RWPE2 (cell line): ENCODE results near the gene FLT3LG.

Experiments used
- ATAC-seq: fragments of 200-7000 bp; cut with Tn5 transposase; 3 replicates; pipeline ENCODE4 v1.9.1; 2021; ENCODE audit warnings: low read depth
- DNase-seq: peaks from one replicate; pipeline ENCODE4 v3.0.0-alpha.2; 2020; ENCODE audit warnings: low spot score
- H3K27ac ChIP-seq: fragments of 450-650 bp; 2 replicates; pipeline ENCODE4 v1.5.1; 2017; ENCODE audit warnings: mild to moderate bottlenecking; ENCODE audit not compliant: poor library complexity, severe bottlenecking
- H3K27me3 ChIP-seq: fragments of 250-450 bp; sonication (Bioruptor Pico); 2 replicates; pipeline ENCODE4 v1.5.1; 2021; ENCODE audit warnings: mild to moderate bottlenecking, moderate library complexity; ENCODE audit not compliant: insufficient read depth, poor library complexity, severe bottlenecking
- H3K36me3 ChIP-seq: fragments of 250-450 bp; sonication (Bioruptor Pico); 2 replicates; pipeline ENCODE4 v1.5.1; 2020; ENCODE audit warnings: low read depth, mild to moderate bottlenecking, moderate library complexity
- H3K4me1 ChIP-seq: fragments of 250-450 bp; sonication (Bioruptor Pico); 2 replicates; pipeline ENCODE4 v1.5.1; 2021; ENCODE audit warnings: mild to moderate bottlenecking, moderate library complexity; ENCODE audit not compliant: insufficient read depth, poor library complexity, severe bottlenecking
- H3K4me3 ChIP-seq: fragments of 250-450 bp; sonication (Bioruptor Pico); 2 replicates; pipeline ENCODE4 v1.5.1; 2021; ENCODE audit warnings: mild to moderate bottlenecking, moderate library complexity; ENCODE audit not compliant: severe bottlenecking
- H3K9me3 ChIP-seq: fragments of 250-450 bp; sonication (Bioruptor Pico); 2 replicates; pipeline ENCODE4 v1.5.1; 2021; ENCODE audit warnings: mild to moderate bottlenecking, moderate library complexity; ENCODE audit not compliant: severe bottlenecking
- TF ChIP-seq, protein P1 (sequence below): fragments of 450-650 bp; IDR thresholded peaks from one replicate; pipeline ENCODE4 v1.5.1; 2017; ENCODE audit warnings: mild to moderate bottlenecking, moderate library complexity; ENCODE audit not compliant: poor library complexity, severe bottlenecking

FLT3LG gene

GRCh38 chr19:49488046-49488862, 14.2 kb downstream of the FLT3LG start:
- ATAC-seq, result no peak
- H3K27me3 ChIP-seq, result no peaks in the 10 kb centered on the region
- H3K9me3 ChIP-seq, result no peaks in the 10 kb centered on the region
- peaks cover 57% of the 10 kb centered on the region for H3K36me3 ChIP-seq
- TF ChIP-seq, protein P1, sequence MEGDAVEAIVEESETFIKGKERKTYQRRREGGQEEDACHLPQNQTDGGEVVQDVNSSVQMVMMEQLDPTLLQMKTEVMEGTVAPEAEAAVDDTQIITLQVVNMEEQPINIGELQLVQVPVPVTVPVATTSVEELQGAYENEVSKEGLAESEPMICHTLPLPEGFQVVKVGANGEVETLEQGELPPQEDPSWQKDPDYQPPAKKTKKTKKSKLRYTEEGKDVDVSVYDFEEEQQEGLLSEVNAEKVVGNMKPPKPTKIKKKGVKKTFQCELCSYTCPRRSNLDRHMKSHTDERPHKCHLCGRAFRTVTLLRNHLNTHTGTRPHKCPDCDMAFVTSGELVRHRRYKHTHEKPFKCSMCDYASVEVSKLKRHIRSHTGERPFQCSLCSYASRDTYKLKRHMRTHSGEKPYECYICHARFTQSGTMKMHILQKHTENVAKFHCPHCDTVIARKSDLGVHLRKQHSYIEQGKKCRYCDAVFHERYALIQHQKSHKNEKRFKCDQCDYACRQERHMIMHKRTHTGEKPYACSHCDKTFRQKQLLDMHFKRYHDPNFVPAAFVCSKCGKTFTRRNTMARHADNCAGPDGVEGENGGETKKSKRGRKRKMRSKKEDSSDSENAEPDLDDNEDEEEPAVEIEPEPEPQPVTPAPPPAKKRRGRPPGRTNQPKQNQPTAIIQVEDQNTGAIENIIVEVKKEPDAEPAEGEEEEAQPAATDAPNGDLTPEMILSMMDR, result no peak
- H3K27ac ChIP-seq, result peak overlapping the region; percentile 89
- peak overlapping the region; percentile 77 for H3K4me3 ChIP-seq
- DNase-seq, result no peak
- no peaks in the 10 kb centered on the region for H3K4me1 ChIP-seq

DNA sequence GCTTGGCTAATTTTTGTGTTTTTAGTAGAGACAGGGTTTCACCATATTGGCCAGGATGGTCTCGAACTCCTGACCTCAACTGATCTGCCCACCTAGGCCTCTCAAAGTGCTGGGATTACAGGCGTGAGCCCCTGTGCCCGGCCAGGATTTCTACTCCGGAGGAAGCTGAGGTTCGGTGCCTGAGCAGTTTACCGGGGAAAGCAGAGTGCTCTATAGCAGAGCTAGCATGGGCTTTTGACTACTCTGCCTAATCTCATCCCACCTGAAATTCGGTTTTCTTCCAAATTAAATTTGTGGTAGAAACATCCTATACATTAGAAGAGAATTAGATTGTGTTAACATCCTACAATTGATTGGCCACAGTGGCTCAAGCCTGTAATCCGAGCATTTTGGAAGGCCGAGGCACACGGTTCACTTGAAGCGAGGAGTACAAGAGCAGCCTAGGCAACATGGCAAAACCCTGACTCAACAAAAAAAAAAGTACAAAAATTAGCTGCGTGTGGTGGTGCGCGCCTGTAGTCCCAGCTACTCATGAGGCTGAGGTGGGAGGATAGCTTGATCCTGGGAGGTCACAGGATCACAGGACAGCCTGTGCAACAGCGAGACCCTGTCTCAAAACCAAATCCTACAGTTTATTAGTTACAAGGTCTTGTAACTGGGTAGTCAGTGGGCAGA, 15.0 kb downstream of the FLT3LG start:
- ATAC-seq (no peak), DNase-seq (no peak)
- peak overlapping the region; percentile 77 for H3K4me3 ChIP-seq
- no peaks in the 10 kb centered on the region for H3K27me3 ChIP-seq
- H3K9me3 ChIP-seq, result no peaks in the 10 kb centered on the region
- peak overlapping the region; percentile 89 for H3K27ac ChIP-seq
- H3K4me1 ChIP-seq, result no peaks in the 10 kb centered on the region
- TF ChIP-seq, protein P1, result no peak
- peaks cover 59% of the 10 kb centered on the region for H3K36me3 ChIP-seq

GRCh38 chr19:49489601-49490167, 15.7 kb downstream of the FLT3LG start:
- H3K36me3 ChIP-seq, result peaks cover 59% of the 10 kb centered on the region
- H3K27me3 ChIP-seq, result no peaks in the 10 kb centered on the region
- DNase-seq, result no peak
- ATAC-seq, result no peak
- peak overlapping the region; percentile 77 for H3K4me3 ChIP-seq
- TF ChIP-seq, protein P1, result peak; percentile 41
- no peaks in the 10 kb centered on the region for H3K4me1 ChIP-seq
- no peaks in the 10 kb centered on the region for H3K9me3 ChIP-seq
- peak overlapping the region; percentile 89 for H3K27ac ChIP-seq

- Histone ChIP-seq H3K27ac (peak overlapping the region; percentile 89), H3K27me3 (no peaks in the 10 kb centered on the region), H3K36me3 (peaks cover 59% of the 10 kb centered on the region), H3K4me3 (no peak overlapping the region), H3K4me1 (no peaks in the 10 kb centered on the region), H3K9me3 (no peaks in the 10 kb centered on the region)
- no peak for ATAC-seq
- TF ChIP-seq, protein P1, result no peak
- no peak for DNase-seq
Observed at GRCh38 chr19:49490287-49491029, 16.4 kb downstream of the FLT3LG start.
